Stomach (tissue), 4 donors: ENCODE results near the gene CHTF18.
"Not testable (repeated sequence)": the region's sequence is repeated elsewhere in the genome, so short reads cannot be mapped to it uniquely, and the experiment has no call there.

ENCODE experiments used
- EP300 ChIP-seq: sonication (generic); formaldehyde crosslinking; IDR thresholded peaks from one replicate; pipeline ENCODE4 v1.6.1; 2017; ENCODE audit warnings: antibody characterized with exemption
- POLR2A ChIP-seq, 4 donors: fragments of 450-650 bp; IDR thresholded peaks; one replicate each; pipeline ENCODE4 v1.6.1; 2016; ENCODE audit warnings: antibody characterized with exemption in 4 of 4, control low read depth in 2 of 4, mild to moderate bottlenecking in 1 of 4, moderate library complexity in 1 of 4
- POLR2AphosphoS5 ChIP-seq, 3 donors: sonication (generic); formaldehyde crosslinking; IDR thresholded peaks; one replicate each; pipeline ENCODE4 v1.6.1; 2016; ENCODE audit warnings: antibody characterized with exemption in 3 of 3
- TF ChIP-seq, protein P1 (sequence below), 7 experiments: fragments of 450-650 bp in 4 of 7; fragments of 200-600 bp in 3 of 7; sonication (generic) in 3 of 7; IDR thresholded peaks; one replicate each; pipeline ENCODE4 v1.5.1; 2016 to 2019; ENCODE audit warnings: antibody characterized with exemption in 7 of 7, control low read depth in 2 of 7, mild to moderate bottlenecking in 1 of 7

DNA sequence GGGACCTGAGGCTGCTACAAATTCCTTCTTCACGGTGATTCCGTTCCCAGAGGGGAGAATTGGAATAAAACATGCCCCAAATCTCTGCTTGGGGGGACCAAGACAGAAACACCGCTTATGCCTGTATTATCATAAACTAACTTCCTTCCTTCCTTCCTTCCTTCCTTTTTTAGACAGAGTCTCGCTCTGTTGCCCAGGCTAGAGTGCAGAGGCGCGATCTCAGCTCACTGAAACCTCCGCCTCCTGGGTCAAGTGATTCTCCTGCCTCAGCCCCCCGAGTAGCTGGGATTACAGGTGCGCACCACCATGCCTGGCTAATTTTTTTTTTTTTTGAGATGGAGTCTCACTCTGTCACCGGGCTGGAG is 31.6 kb downstream of the CHTF18 start:
- TF ChIP-seq, protein P1, sequence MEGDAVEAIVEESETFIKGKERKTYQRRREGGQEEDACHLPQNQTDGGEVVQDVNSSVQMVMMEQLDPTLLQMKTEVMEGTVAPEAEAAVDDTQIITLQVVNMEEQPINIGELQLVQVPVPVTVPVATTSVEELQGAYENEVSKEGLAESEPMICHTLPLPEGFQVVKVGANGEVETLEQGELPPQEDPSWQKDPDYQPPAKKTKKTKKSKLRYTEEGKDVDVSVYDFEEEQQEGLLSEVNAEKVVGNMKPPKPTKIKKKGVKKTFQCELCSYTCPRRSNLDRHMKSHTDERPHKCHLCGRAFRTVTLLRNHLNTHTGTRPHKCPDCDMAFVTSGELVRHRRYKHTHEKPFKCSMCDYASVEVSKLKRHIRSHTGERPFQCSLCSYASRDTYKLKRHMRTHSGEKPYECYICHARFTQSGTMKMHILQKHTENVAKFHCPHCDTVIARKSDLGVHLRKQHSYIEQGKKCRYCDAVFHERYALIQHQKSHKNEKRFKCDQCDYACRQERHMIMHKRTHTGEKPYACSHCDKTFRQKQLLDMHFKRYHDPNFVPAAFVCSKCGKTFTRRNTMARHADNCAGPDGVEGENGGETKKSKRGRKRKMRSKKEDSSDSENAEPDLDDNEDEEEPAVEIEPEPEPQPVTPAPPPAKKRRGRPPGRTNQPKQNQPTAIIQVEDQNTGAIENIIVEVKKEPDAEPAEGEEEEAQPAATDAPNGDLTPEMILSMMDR (IDR thresholded peaks at IDR 0.05) = not testable (repeated sequence)
- TF ChIP-seq POLR2A (IDR thresholded peaks at IDR 0.05); POLR2AphosphoS5 (IDR thresholded peaks at IDR 0.05); EP300: not testable (repeated sequence)
